Raji (cell line): ENCODE measurements around the gene OR51B5.

Source experiments
- POLR2A ChIP-seq: IDR thresholded peaks from 2 replicates; pipeline ENCODE4 v1.6.1; 2011; ENCODE audit warnings: low read depth, low read length, control low read depth; ENCODE audit not compliant: insufficient read depth

The OR51B5 gene

DNA sequence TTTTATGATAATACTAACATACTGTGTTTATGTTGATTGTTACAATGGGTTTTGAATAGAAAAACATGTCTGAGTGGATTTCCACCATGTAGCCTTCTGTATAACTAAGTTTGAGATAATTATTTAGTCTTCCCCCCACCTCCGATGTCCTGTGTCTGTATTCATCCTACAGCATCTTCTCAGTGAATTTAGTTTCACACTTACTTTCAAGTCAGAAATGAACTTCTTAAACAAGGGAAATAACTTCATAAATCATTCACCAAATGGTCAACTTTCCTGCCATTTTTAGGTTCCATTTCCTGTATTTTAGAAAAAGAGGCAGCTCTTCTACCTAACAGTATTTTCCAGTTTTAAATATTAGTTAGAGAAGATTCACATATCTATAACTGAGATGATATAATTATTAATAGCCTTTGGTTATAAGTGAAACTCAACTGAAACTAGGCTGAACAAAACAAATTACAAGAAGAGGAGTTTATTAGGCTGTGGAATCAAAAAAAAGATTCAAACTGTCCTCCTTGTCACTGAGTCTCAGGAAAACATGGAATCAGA, 3.5 kb downstream of the OR51B5 start:
- no peak for TF ChIP-seq POLR2A

DNA sequence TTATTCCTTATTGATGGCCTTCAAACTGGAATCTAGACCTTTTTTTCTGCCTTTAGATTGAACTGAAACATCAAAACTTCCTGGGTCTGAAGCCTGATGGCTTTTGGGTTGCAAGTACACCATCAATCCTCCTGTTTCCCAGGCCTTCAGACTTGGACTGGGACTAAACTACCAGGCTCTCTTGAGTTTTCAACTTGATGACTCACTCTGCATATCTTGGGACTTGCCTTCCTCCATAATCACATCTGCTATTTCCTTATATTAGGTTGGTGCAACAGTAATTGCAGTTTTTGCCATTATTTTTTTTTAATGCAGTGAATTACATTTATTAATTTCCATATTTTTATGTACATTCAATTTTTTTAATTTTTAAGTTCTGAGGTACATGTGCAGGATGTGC, 7.0 kb downstream of the OR51B5 start:
- TF ChIP-seq POLR2A: no peak

DNA sequence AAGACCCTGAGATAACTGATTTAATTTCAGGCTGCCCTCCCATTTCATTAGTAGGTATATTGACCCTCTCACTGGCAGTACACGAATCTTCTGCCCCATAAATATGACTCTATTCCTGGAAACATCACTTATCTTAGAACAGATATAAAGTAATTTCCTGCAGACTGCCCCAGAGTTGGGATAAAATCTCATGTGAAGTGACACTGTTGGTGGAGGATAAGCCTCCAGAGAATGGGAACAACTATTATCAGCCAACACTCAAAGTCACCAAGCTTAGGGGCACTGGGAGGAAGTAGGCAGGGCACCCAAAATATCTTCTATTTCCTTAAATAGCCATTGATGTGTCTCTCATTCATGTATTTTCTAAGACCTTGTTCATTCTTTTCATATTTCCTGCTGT, 8.2 kb downstream of the OR51B5 start:
- no peak for TF ChIP-seq POLR2A

DNA sequence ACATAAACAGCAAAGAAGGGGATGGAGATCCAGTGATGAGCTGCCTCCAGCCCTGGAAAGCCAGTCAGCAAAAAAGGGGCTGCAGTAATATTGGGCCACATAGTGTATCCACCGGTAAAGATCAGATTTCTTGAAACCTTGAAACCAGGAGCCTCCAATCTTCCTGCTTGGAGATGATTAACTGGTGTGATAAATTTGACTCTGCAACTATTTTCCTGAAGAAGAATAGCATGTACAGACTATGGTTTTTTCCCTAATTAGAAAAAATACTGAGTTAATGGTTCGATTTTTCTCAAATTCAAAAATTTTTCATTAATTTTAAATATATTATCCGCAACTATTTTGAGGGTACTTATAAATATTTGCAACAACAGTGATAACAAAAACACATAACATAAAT, 19.1 kb downstream of the OR51B5 start, which contains the start of gene OR51B2:
Gene OR51B2, minus strand, starts transcription at position 101 of the 400 bp plus-strand sequence. Its CDS starts 0 bp downstream, at position 101.
- no peak for TF ChIP-seq POLR2A

DNA sequence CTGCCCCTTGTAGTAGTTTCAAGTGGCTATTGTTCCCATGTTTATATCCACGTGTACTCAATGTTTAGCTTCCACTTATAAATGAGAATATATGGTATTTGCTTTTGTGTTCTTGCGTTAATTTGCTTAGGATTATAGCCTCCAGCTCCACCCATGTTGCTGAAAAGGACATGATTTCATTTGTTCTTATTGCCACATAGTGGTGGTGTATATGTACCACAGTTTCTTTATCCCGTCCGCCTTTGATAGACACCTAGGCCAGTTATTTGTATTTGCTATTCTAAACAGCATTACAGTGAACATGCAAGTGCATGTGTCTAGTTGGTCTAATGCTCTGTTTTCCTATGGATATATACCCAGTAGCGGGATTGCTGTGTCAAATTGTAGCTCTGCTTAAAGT, 26.0 kb downstream of the OR51B5 start:
- no peak for TF ChIP-seq POLR2A

DNA sequence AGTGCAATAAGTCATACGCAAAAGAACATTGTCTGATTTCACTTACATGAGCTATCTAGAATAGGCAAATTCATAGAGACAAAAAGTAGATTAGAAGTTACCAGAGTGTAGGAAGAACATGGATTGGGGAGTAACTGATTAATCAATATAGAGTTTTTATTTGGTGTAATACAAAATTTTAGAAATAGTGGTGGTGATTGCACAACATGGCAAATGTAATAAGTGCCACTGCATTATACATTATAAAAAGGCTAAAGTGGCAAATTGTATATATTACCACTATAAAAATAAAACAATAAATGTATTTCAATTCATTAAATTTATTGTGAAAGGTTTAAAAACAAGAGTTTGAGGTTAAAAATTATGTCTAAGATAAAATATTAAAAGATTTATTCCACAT, 32.9 kb downstream of the OR51B5 start:
- no peak for TF ChIP-seq POLR2A

DNA sequence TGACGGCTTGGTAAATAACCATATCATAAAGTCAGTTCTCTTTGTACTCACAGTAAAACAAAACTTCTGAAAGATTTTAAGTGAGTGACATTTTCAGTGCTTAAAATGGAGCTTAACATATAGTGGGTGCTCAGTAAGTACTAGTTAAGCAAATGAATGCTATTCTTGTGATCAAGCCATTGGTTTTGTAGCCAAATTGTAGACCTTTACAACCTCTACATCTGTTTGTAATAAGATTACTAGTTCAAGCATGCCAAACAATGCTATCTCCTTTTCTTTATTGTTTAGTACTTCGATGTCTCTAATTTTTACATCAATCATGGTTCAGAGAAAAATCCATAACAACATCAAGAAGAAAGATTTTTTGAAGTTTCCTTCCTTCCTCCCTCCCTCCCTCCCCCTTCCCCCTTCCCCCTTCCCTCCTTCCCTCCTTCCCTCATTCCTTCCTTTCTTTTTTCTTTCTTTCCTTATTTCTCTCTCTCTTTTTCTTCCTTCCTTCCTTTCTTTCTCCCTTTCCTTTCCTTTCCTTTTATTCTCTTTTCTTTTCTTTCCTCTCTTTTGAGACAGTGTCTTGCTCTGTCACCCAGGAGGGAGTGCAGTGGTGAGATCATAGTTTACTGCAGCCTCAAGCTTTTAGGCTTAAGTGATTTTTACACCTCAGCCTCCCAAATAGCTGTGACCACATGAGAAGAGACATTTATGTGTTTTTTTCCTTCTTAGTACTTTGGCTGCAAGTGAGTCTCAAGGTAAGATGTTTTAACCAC, 35.9 kb downstream of the OR51B5 start:
- no peak for TF ChIP-seq POLR2A

DNA sequence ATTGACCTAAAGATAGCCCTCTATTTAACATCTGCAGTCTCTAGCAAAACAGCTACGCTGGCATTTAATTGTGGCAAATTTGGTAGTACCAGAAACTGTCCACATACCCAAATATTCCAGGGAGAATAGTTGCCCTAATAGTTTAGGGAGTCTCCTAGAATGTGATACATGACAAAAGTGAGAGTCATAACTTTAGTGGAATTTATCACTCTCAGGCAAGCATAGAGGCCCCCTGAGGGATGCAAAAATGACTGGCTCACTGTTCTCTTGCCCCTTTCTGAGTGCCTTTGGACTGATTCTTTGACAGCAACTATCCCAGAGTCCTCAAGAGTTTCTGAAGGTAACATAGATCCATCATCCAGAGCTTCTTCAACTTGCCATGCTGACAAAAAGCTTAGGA, 39.3 kb downstream of the OR51B5 start:
- no peak for TF ChIP-seq POLR2A

DNA sequence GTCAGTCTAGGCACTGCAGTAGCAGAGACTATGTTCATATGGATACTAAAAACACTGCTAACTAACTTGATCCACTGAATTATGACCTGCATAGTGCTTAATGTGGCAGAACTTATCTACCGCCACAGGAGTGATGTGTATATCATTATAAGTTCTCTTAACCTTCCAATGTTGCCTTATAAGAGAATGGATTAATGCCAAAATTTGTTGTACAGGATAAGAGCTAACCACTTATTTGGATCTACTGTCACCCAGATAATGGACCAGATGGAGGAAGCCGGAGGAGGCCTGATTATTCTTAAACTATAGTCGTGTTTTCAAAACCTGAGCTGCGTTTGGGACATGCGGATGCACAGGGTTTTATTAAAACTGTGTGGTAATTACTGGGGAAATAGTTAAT, 39.7 kb downstream of the OR51B5 start:
- no peak for TF ChIP-seq POLR2A

DNA sequence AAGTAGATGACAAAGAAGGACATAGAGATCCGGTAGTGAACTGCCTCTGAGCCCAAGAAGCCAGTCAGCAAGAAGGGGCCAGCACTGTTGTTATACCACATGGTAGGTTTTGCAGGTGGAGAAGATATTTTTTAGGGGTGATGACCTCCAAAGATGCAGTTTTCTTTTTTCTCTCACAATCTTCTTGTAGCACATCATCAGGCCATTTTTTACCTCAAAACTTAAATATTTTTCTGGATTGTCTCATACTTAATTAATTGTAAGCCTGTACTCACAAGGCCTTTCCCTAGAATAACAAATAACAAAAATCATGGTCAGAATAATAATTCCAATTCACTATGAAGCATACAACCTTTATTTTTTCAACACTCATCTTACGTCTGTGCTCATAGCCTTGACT, 41.5 kb downstream of the OR51B5 start, which contains the start of gene OR51B4:
Gene OR51B4, minus strand, starts transcription at position 101 of the 400 bp plus-strand sequence. Its CDS starts 0 bp downstream, at position 101.
- TF ChIP-seq POLR2A: no peak

DNA sequence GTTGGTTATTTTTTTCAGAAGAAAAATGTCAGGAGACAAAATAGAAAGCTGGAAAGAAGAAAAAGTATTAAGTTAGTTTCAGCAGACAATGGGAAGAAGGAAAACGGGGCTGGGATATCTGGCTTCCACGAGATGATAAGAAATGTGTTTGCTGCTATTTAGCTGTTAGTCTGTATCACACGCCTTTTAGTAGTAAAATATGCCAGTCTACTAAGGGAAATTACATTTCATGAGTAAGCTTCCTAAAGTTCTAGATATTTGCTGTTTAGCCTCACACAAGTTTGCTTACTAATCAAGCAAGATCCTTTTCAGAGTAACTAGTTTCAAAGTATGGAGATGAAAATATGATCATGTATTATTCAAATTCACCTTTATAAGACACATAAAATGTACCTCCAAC, 43.1 kb downstream of the OR51B5 start:
- TF ChIP-seq POLR2A: no peak

DNA sequence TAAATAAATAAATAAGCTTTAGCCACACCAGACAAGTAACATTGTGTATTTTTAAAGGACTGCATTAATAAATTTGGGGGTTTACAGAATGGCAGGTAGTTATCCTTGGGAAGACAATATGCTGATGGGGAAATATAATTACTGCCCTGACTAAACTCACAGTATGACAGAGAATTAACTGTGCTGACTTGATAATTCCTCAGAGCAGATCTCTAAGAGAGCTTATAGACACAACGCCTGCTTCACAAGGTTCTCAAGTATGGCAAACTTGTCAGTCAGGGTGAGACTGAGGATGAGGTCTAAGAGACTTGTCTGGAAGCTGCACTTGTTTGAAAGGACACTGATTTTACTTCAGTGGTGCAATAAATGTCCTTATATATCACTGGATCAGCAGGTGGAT, 44.9 kb downstream of the OR51B5 start:
- no peak for TF ChIP-seq POLR2A

DNA sequence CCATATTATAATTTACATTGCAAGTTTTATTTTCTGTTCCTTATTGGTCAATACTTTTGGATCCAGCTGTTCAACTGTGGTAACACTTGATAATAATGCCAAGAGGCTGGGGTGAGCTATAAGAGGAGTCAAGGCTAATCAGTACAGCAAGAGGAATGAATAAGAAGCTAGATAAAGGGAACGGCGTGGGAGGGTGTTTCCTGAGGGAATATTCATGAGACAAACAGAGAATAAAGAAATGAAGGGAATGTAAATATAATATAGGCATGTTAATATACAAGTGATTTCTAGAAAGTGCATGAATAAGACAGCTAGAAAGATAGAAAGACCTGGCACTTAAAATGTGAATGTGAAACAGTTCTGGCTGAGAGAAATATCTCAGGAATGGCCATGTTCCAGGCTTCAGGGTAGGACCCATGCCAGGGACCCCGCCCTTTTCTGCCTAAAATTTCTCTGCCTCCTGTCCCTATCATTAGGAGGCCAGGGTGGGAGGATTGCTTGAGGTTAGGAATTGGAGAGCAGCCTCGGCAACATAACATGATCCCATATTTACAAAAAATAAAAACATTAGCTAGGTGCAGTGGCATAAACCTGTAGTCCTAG, 45.5 kb downstream of the OR51B5 start:
- no peak for TF ChIP-seq POLR2A

DNA sequence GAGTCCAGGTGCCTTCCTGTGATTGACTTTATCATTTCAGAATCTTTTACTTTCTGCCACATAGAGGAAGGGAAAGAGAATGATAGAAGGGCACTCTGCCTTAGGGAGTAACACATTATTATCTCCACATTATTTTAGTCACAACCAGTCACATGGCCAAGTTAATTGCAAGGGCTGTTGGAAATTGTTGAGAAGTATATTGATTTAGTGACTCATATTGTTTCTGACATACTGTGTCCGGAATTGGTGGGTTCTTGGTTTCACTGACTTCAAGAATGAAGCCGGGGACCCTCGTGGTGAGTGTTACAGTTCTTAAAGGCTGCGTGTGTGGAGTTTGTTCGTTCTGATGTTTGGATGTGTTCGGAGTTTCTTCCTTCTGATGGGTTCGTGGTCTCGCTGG, 50.3 kb downstream of the OR51B5 start:
- TF ChIP-seq POLR2A: no peak
